ENCODE data around the gene TMOD1. TPM values are rescaled to one million over a fixed set of nuclear protein-coding genes. Genes with fewer than 3 reads are reported as not detected.

The TMOD1 gene
- total RNA-seq, 2 donors from 2014 or later, result 44.0 to 77.6 TPM

DNA sequence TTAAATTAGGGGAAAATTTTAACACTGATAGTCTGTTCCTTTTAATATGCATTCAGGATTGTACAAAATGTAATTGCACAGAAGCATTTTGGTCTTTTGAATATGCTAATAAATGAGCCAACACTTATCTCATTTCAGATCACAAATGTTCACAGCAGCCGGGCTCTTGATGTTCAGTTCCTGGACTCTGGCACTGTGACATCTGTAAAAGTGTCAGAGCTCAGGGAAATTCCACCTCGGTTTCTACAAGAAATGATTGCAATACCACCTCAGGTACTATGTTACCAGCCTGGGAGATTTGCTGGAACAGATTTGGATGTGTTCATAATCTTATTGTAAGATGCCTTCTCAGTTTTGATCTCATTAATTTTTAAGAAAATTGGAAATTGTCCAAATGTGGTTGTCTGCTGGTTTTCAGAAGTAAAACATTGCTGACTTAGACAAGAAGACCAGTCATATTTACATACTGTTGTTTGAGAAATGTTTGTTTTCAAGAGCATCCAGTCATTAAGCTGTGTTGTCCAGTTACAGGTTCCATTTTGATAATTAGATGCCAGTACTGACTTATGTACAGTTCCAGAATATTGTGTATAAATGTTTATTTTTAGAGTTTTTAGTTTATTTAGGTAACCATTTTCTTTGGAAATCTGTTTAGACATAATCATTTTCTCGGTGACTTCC, 23.0 kb upstream of the TMOD1 start:
- TF ChIP-seq, protein P1, sequence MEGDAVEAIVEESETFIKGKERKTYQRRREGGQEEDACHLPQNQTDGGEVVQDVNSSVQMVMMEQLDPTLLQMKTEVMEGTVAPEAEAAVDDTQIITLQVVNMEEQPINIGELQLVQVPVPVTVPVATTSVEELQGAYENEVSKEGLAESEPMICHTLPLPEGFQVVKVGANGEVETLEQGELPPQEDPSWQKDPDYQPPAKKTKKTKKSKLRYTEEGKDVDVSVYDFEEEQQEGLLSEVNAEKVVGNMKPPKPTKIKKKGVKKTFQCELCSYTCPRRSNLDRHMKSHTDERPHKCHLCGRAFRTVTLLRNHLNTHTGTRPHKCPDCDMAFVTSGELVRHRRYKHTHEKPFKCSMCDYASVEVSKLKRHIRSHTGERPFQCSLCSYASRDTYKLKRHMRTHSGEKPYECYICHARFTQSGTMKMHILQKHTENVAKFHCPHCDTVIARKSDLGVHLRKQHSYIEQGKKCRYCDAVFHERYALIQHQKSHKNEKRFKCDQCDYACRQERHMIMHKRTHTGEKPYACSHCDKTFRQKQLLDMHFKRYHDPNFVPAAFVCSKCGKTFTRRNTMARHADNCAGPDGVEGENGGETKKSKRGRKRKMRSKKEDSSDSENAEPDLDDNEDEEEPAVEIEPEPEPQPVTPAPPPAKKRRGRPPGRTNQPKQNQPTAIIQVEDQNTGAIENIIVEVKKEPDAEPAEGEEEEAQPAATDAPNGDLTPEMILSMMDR (IDR thresholded peaks at IDR 0.05), result no peak
- peak overlapping the region in 1 of 2 donors; percentile 80 for H3K27ac ChIP-seq
- peaks cover 14 to 24% of the 10 kb centered on the region in 2 donors for H3K4me1 ChIP-seq (ENCODE audit: control insufficient read depth in 1 of 2, low read depth in 2 of 2)
- no peaks in the 10 kb centered on the region for H3K9me3 ChIP-seq
- peaks cover 12% of the 10 kb centered on the region for H3K36me3 ChIP-seq
- H3K27me3 ChIP-seq (replicated peaks; ENCODE audit: insufficient read depth), result no peaks in the 10 kb centered on the region
- ATAC-seq (ENCODE audit: insufficient number of reproducible peaks, low FRiP score, low read depth), result no peak
- DNase-seq (ENCODE audit: low spot score), result no peak
- H3K4me3 ChIP-seq, result no peak overlapping the region

DNA sequence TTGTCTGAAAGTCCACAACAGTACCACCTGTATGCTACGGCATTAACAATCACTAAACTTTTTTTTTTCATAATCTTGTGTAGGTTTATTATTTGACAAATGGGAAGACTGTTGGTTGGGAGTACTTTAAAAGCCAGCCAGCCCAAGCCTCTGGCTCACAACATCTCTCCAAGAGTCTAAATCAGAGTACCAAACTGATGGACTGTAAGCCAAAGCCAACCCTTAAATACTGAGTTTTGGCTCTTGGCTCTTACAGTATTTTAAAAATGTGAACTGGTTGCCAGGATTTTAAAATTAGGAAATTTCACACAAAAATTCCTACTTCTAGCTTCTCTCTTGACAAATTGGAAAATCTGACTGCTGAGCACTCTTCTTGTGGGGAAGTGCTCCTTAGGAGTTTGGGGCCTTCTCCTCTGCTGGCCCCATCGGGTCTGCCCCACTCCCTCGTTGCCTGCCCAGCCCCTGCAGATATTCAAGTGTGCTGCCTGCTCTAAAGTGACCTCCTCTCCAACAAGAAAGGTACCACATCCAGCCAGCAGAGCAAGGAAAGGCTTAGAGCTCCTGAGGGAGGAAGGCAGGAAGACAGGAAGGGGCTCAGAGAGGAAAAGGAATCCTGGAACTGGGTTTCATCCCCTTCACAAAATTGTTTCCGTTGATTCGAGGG, 21.8 kb upstream of the TMOD1 start:
- ATAC-seq (ENCODE audit: insufficient number of reproducible peaks, low FRiP score, low read depth) (peak; percentile 69), DNase-seq (ENCODE audit: low spot score) (no peak)
- Histone ChIP-seq H3K9me3 (no peaks in the 10 kb centered on the region), H3K4me3 (no peak overlapping the region), H3K4me1 (ENCODE audit: control insufficient read depth in 1 of 2, low read depth in 2 of 2) (peaks cover 14 to 24% of the 10 kb centered on the region in 2 donors), H3K36me3 (peaks cover 12% of the 10 kb centered on the region), H3K27me3 (replicated peaks; ENCODE audit: insufficient read depth) (no peaks in the 10 kb centered on the region), H3K27ac (peak overlapping the region; percentile 53 to 80)
- TF ChIP-seq, protein P1 (IDR thresholded peaks at IDR 0.05), result no peak

DNA sequence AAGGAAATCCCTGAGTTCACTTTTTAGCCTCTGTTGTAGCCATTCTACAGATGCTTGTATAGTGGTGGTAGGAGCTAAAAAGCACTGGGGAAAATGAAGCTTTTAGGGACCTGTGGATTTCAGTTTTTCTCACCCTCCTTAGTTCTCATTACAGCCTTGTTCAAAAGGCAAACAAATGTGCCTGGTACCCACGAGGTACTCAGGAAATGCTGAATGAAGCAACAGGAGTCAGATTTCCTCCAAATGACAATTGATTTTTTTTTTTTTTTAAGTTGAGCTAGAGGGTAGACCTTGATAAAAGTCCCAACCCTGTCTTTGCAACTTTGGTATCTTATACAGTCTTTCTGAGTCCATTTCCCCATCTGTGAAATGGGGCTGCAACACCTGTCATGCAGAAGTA, 21.3 kb upstream of the TMOD1 start:
- Histone ChIP-seq H3K4me3 (no peak overlapping the region), H3K36me3 (peaks cover 8% of the 10 kb centered on the region), H3K27me3 (replicated peaks; ENCODE audit: insufficient read depth) (no peaks in the 10 kb centered on the region), H3K9me3 (no peaks in the 10 kb centered on the region), H3K4me1 (ENCODE audit: control insufficient read depth in 1 of 2, low read depth in 2 of 2) (peaks cover 14 to 24% of the 10 kb centered on the region in 2 donors), H3K27ac (peak overlapping the region; percentile 53 to 80)
- DNase-seq (ENCODE audit: low spot score) (no peak), ATAC-seq (ENCODE audit: insufficient number of reproducible peaks, low FRiP score, low read depth) (no peak)
- TF ChIP-seq, protein P1 (IDR thresholded peaks at IDR 0.05), result no peak

DNA sequence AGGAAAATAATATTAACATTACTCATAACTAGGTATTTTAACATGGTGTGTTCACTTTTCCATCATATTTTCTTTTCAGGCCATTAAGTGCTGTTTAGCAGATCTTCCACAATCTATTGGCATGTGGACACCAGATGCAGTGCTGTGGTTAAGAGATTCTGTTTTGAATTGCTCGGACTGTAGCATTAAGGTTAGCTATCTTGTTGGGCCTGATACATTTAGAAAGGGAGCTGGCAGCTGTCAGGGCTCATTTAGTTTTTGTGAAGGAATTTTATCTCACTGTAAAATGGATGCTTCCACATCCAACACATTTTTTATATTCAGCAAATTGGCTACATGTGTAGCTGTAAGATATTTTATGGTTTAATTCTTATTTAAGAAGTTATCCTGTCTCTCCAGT, 20.7 kb upstream of the TMOD1 start:
- Histone ChIP-seq H3K4me1 (ENCODE audit: control insufficient read depth in 1 of 2, low read depth in 2 of 2) (peaks cover 14 to 24% of the 10 kb centered on the region in 2 donors), H3K4me3 (no peak overlapping the region), H3K36me3 (peaks cover 8% of the 10 kb centered on the region), H3K27me3 (replicated peaks; ENCODE audit: insufficient read depth) (no peaks in the 10 kb centered on the region), H3K27ac (peak overlapping the region in 1 of 2 donors; percentile 53), H3K9me3 (no peaks in the 10 kb centered on the region)
- DNase-seq (ENCODE audit: low spot score) (no peak), ATAC-seq (ENCODE audit: insufficient number of reproducible peaks, low FRiP score, low read depth) (no peak)
- TF ChIP-seq, protein P1 (IDR thresholded peaks at IDR 0.05), result no peak

DNA sequence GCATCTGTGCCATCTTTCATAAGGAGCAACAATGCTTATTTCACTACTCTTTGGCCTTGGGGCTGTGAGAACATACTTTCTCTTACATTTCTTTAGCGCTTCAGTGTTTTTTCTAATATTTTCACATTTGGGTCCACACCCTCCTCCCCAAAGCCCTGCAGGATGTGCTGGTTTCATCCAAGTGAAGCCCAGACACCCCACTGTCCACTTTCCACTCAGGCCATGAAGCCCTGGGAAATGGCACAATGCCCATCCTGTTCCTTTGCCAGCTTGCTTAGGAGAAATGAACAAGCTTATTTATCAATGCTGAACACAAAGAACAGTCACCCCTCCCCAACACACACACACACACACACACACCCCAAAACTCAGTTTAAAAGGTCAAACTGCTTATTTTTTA, 17.3 kb upstream of the TMOD1 start:
- no peak overlapping the region for H3K27ac ChIP-seq
- H3K4me1 ChIP-seq (ENCODE audit: control insufficient read depth in 1 of 2, low read depth in 2 of 2), result peaks cover 11 to 15% of the 10 kb centered on the region in 2 donors
- no peaks in the 10 kb centered on the region for H3K9me3 ChIP-seq
- ATAC-seq (ENCODE audit: insufficient number of reproducible peaks, low FRiP score, low read depth) (no peak), DNase-seq (ENCODE audit: low spot score) (no peak)
- peaks cover 10% of the 10 kb centered on the region for H3K36me3 ChIP-seq
- no peak overlapping the region for H3K4me3 ChIP-seq
- no peaks in the 10 kb centered on the region for H3K27me3 ChIP-seq (replicated peaks; ENCODE audit: insufficient read depth)
- TF ChIP-seq, protein P1 (IDR thresholded peaks at IDR 0.05), result no peak
